HepG2 (cell line): ENCODE results near the gene LCN12. TPM values are rescaled to one million over a fixed set of nuclear protein-coding genes. Genes with fewer than 3 reads are reported as not detected.
A peak's percentile ranks its signal among the peaks of the same experiment; 100 is the strongest.

ENCODE experiments used
- FOSL2 ChIP-seq: sonication (generic); formaldehyde crosslinking; IDR thresholded peaks from 2 replicates; pipeline ENCODE4 v1.4.0; 2020; ENCODE audit warnings: missing genetic modification reagents
- GMEB2 ChIP-seq: IDR thresholded peaks from 2 replicates; pipeline ENCODE4 v1.6.1; 2016; ENCODE audit warnings: missing biosample characterization, missing genetic modification reagents, low read depth
- IKZF1 ChIP-seq: fragments of 450-650 bp; IDR thresholded peaks from 2 replicates; pipeline ENCODE4 v1.7.1; 2016
- IRX3 ChIP-seq: sonication (generic); formaldehyde crosslinking; IDR thresholded peaks from 2 replicates; pipeline ENCODE4 v1.8.1; 2023; ENCODE audit warnings: mild to moderate bottlenecking, low read depth, missing genetic modification reagents, borderline replicate concordance
- KLF6 ChIP-seq: IDR thresholded peaks from 2 replicates; pipeline ENCODE4 v1.8.0; 2016; ENCODE audit warnings: missing biosample characterization, missing genetic modification reagents
- MXD4 ChIP-seq: IDR thresholded peaks from 2 replicates; pipeline ENCODE4 v1.6.1; 2016; ENCODE audit warnings: mild to moderate bottlenecking, missing biosample characterization, missing genetic modification reagents
- NCOA1 ChIP-seq: sonication (generic); formaldehyde crosslinking; IDR thresholded peaks from 2 replicates; pipeline ENCODE4 v1.9.0; 2021; ENCODE audit warnings: missing genetic modification reagents
- SALL2 ChIP-seq: sonication (generic); formaldehyde crosslinking; IDR thresholded peaks from 2 replicates; pipeline ENCODE4 v1.8.1; 2023; ENCODE audit warnings: mild to moderate bottlenecking, missing genetic modification reagents, inconsistent platforms
- ZBTB4 ChIP-seq: sonication (generic); formaldehyde crosslinking; IDR thresholded peaks from 2 replicates; pipeline ENCODE4 v1.4.0; 2020; ENCODE audit warnings: missing genetic modification reagents, mild to moderate bottlenecking, borderline replicate concordance
- ZFP36L2 ChIP-seq: sonication (generic); formaldehyde crosslinking; IDR thresholded peaks from 2 replicates; pipeline ENCODE4 v1.4.0; 2020; ENCODE audit warnings: missing genetic modification reagents
- ZHX2 ChIP-seq, 2 experiments: sonication (generic) in 1 of 2; formaldehyde crosslinking in 1 of 2; IDR thresholded peaks; 2 replicates each; pipeline versions ENCODE4 v1.6.1 to v1.9.0; 2014 to 2022; ENCODE audit warnings: antibody characterized with exemption in 1 of 2, borderline replicate concordance in 1 of 2, inconsistent platforms in 1 of 2, low read depth in 1 of 2, missing genetic modification reagents in 1 of 2
- ZKSCAN8 ChIP-seq: IDR thresholded peaks from 2 replicates; pipeline ENCODE4 v1.6.1; 2016; ENCODE audit warnings: borderline replicate concordance, missing genetic modification reagents, missing compliant biosample characterization
- ZNF441 ChIP-seq: sonication (generic); formaldehyde crosslinking; IDR thresholded peaks from 2 replicates; pipeline ENCODE4 v1.7.0; 2021; ENCODE audit warnings: missing genetic modification reagents, borderline replicate concordance
- ZNF704 ChIP-seq: sonication (generic); formaldehyde crosslinking; IDR thresholded peaks from 2 replicates; pipeline ENCODE4 v1.8.1; 2023; ENCODE audit warnings: mild to moderate bottlenecking, inconsistent platforms, moderate library complexity, missing genetic modification reagents, borderline replicate concordance
- polyA plus RNA-seq, 8 experiments: library from polyadenylated mRNA; depleted of rRNA in 3 of 8; stranded (reverse) in 7 of 8; unstranded in 1 of 8; fragments of >200 nt; fragmentation: Illumina TruSeq in 4 of 8; extraction: Trizol in 4 of 8; gene quantifications; 2 replicates each; pipeline versions ENCODE4 v1.2.1 to v1.2.3, GENCODE V29; 2011 to 2016; ENCODE audit warnings: low read depth in 4 of 8, missing spikeins in 1 of 8, mixed read lengths in 1 of 8; ENCODE audit not compliant: insufficient read depth in 1 of 8
- total RNA-seq, 5 experiments: library from RNA; depleted of rRNA; stranded (reverse); fragments of >200 nt; fragmentation: Illumina TruSeq; extraction: Trizol; gene quantifications; 2 replicates each; pipeline ENCODE4 v1.2.3, GENCODE V29; 2016; ENCODE audit warnings: low read depth in 1 of 5

The LCN12 gene
- total and polyA plus RNA-seq, 2 of the 13 experiments (the other 11 are each of a cell fraction or from before 2014, with no cell fraction given), result 3.4 to 6.9 TPM

GRCh38 chr9:136944519-136945332 is 7.3 kb upstream of the LCN12 start, which contains the start of the genes C8G and FBXW5 (continued):
- TF ChIP-seq ZHX2 (IDR thresholded peaks at IDR 0.05; ENCODE audit: low read depth), result no peak
- peak; percentile 13; the same call in 1 of the 2 replicates for TF ChIP-seq ZHX2 (CRISPR knock-in tag; IDR thresholded peaks at IDR 0.05; ENCODE audit: borderline replicate concordance)
- no peak for TF ChIP-seq GMEB2
- TF ChIP-seq NCOA1 (CRISPR knock-in tag), result no peak
- 0 out of 2 replicates have a peak, but pooled peaks have one; percentile 50 for TF ChIP-seq KLF6 (CRISPR knock-in tag)
- 0 out of 2 replicates have a peak, but pooled peaks have one; percentile 47 for TF ChIP-seq MXD4 (CRISPR knock-in tag)
- peak; percentile 39; the same call in 1 of the 2 replicates for TF ChIP-seq IRX3 (CRISPR knock-in tag)
- peak; percentile 36; the same call in 1 of the 2 replicates for TF ChIP-seq FOSL2
- TF ChIP-seq ZNF704 (CRISPR knock-in tag), result no peak
- no peak for TF ChIP-seq IKZF1
- no peak for TF ChIP-seq ZFP36L2 (CRISPR knock-in tag)
- no peak for TF ChIP-seq SALL2 (CRISPR knock-in tag)
- peak; percentile 55; the same call in 1 of the 2 replicates for TF ChIP-seq ZKSCAN8
- TF ChIP-seq ZBTB4 (CRISPR knock-in tag), result 0 out of 2 replicates have a peak, but pooled peaks have one; percentile 57
- TF ChIP-seq ZNF441 (CRISPR knock-in tag), result no peak; the same call in 1 of the 2 replicates
